Measurements from ENCODE around the gene ASAP2. TPM values are rescaled to one million over a fixed set of nuclear protein-coding genes. Genes with fewer than 3 reads are reported as not detected.
A peak's percentile ranks its signal among the peaks of the same experiment; 100 is the strongest.

ASAP2 gene
- total RNA-seq, 1 experiment from 2014 or later, result 60.3 TPM

- POLR2A ChIA-PET (ENCODE audit: unreplicated experiment), result interaction anchor here (0.5 to 1.6 kb wide), 2 partner anchors 10 to 16 kb away, joined by 3 read pairs; no protein-coding TSS in a partner anchor
- BruUV-seq (replicated peaks), result no TSS peak
Measured at GRCh38 chr2:9250498-9251153, 44.0 kb downstream of the ASAP2 start.

GRCh38 chr2:9251154-9252001 lies 44.8 kb downstream of the ASAP2 start:
- H3K4me1 ChIP-seq (replicated peaks; ENCODE audit: insufficient read depth), result peaks cover 59% of the 10 kb centered on the region
- H2AFZ ChIP-seq, result no peak overlapping the region
- H3K9me2 ChIP-seq (ENCODE audit: insufficient read depth), result no peaks in the 10 kb centered on the region
- H3K79me2 ChIP-seq (ENCODE audit: low read depth), result peaks cover 95% of the 10 kb centered on the region
- peak overlapping the region; percentile 9; the same call in 1 of the 2 replicates for H3K4me3 ChIP-seq
- ChIA-PET POLR2A (ENCODE audit: unreplicated experiment) (interaction anchor here (0.6 to 0.9 kb wide), 4 partner anchors 16 to 77 kb away, joined by 3 to 10 read pairs (median 4); no protein-coding TSS in a partner anchor), CTCF (interaction anchor here (0.6 to 1.1 kb wide), 4 partner anchors 9 to 108 kb away, joined by 3 to 7 read pairs (median 4); no protein-coding TSS in a partner anchor)
- no peaks in the 10 kb centered on the region for H3K36me3 ChIP-seq (ENCODE audit: low read depth)
- peak overlapping the region; percentile 67 for H3K4me2 ChIP-seq
- peaks cover 10% of the 10 kb centered on the region; the same call in 1 of the 2 replicates for H4K20me1 ChIP-seq (ENCODE audit: insufficient read depth)
- TSS peak; percentile 80 for BruUV-seq (replicated peaks)
- H3K27me3 ChIP-seq (ENCODE audit: insufficient read depth, low read depth), result no peaks in the 10 kb centered on the region
- peaks cover 65% of the 10 kb centered on the region for H3F3A ChIP-seq (ENCODE audit: insufficient read depth, low read depth)
- intact Hi-C loops (cut with micrococcal nuclease; ENCODE audit: unreplicated experiment), result loop anchor here (2.0 to 5.0 kb wide), 2 partner anchors 37 to 109 kb away; no protein-coding TSS in a partner anchor
- peak; percentile 81 to 94 for DNase-seq
- TF ChIP-seq CTCF (conservative IDR thresholded peaks at IDR 0.05), result no peak
- TF ChIP-seq EZH2 (IDR thresholded peaks at IDR 0.05; ENCODE audit: low read depth), result no peak
- H3K9me3 ChIP-seq (ENCODE audit: insufficient read depth, low read depth), result no peaks in the 10 kb centered on the region
- H3K27ac ChIP-seq, result peak overlapping the region; percentile 67

More at GRCh38 chr2:9250498-9251153, 44.0 kb downstream of the ASAP2 start:
- Histone ChIP-seq H3K79me2 (ENCODE audit: low read depth) (peaks cover 95% of the 10 kb centered on the region), H4K20me1 (ENCODE audit: insufficient read depth) (peaks cover 4% of the 10 kb centered on the region; the same call in 1 of the 2 replicates), H3K9me2 (ENCODE audit: insufficient read depth) (no peaks in the 10 kb centered on the region), H3K4me1 (replicated peaks; ENCODE audit: insufficient read depth) (peaks cover 64% of the 10 kb centered on the region), H3K9me3 (ENCODE audit: insufficient read depth, low read depth) (no peaks in the 10 kb centered on the region), H2AFZ (no peak overlapping the region), H3K4me2 (peak overlapping the region; percentile 67), H3K27ac (peak overlapping the region; percentile 67), H3K27me3 (ENCODE audit: insufficient read depth, low read depth) (no peaks in the 10 kb centered on the region), H3F3A (ENCODE audit: insufficient read depth, low read depth) (peaks cover 63% of the 10 kb centered on the region), H3K36me3 (ENCODE audit: low read depth) (no peaks in the 10 kb centered on the region), H3K4me3 (no peak overlapping the region)
- DNase-seq, result peak in 1 of 2 experiments; percentile 33
- CTCF ChIA-PET, result interaction anchor here (1.1 kb wide), 1 partner anchor 108 kb away, joined by 7 read pairs; no protein-coding TSS in a partner anchor
- TF ChIP-seq CTCF (conservative IDR thresholded peaks at IDR 0.05) (no peak), EZH2 (IDR thresholded peaks at IDR 0.05; ENCODE audit: low read depth) (no peak)
- intact Hi-C loops (cut with micrococcal nuclease; ENCODE audit: unreplicated experiment), result loop anchor here (1.0 to 5.0 kb wide), 3 partner anchors 38 to 108 kb away; no protein-coding TSS in a partner anchor

- no peaks in the 10 kb centered on the region for H3K9me3 ChIP-seq (ENCODE audit: insufficient read depth, low read depth)
- DNase-seq, result peak; percentile 37 to 62
- no peaks in the 10 kb centered on the region for H3K27me3 ChIP-seq (ENCODE audit: insufficient read depth, low read depth)
- POLR2A ChIA-PET (ENCODE audit: unreplicated experiment), result interaction anchor here (0.6 to 0.9 kb wide), 3 partner anchors 17 to 59 kb away, joined by 4 to 10 read pairs (median 5); no protein-coding TSS in a partner anchor
- no peaks in the 10 kb centered on the region for H3K36me3 ChIP-seq (ENCODE audit: low read depth)
- CTCF ChIA-PET, result interaction anchor here (0.6 to 1.1 kb wide), 5 partner anchors 9 to 109 kb away, joined by 3 to 7 read pairs (median 4); no protein-coding TSS in a partner anchor
- TF ChIP-seq EZH2 (IDR thresholded peaks at IDR 0.05; ENCODE audit: low read depth), result no peak
- TF ChIP-seq CTCF (conservative IDR thresholded peaks at IDR 0.05), result no peak
- peaks cover 65% of the 10 kb centered on the region for H3F3A ChIP-seq (ENCODE audit: insufficient read depth, low read depth)
- H3K4me1 ChIP-seq (replicated peaks; ENCODE audit: insufficient read depth), result peaks cover 53% of the 10 kb centered on the region
- peak overlapping the region; percentile 67 for H3K27ac ChIP-seq
- peak overlapping the region; percentile 67 for H3K4me2 ChIP-seq
- intact Hi-C loops (cut with micrococcal nuclease; ENCODE audit: unreplicated experiment), result loop anchor here (5.0 kb wide), 1 partner anchor 110 kb away; no protein-coding TSS in a partner anchor
- no TSS peak for BruUV-seq (replicated peaks)
- no peak overlapping the region for H2AFZ ChIP-seq
- H4K20me1 ChIP-seq (ENCODE audit: insufficient read depth), result peaks cover 15% of the 10 kb centered on the region; the same call in 1 of the 2 replicates
- no peak overlapping the region for H3K4me3 ChIP-seq
- H3K9me2 ChIP-seq (ENCODE audit: insufficient read depth), result no peaks in the 10 kb centered on the region
- peaks cover 95% of the 10 kb centered on the region for H3K79me2 ChIP-seq (ENCODE audit: low read depth)
Measured at GRCh38 chr2:9252002-9252357, 45.4 kb downstream of the ASAP2 start.

Measured in PC-9 (cell line).